GM21360 (cell line): ENCODE results near the gene DNAJC10.
"Not testable (repeated sequence)": the region's sequence is repeated elsewhere in the genome, so short reads cannot be mapped to it uniquely, and the experiment has no call there.

Source experiments
- ATAC-seq: cut with Tn5 transposase; IDR thresholded peaks from one replicate; pipeline ENCODE4 v1.9.1; 2021; ENCODE audit warnings: mild to moderate bottlenecking, moderate library complexity; ENCODE audit not compliant: unreplicated experiment

The DNAJC10 gene, protein sequence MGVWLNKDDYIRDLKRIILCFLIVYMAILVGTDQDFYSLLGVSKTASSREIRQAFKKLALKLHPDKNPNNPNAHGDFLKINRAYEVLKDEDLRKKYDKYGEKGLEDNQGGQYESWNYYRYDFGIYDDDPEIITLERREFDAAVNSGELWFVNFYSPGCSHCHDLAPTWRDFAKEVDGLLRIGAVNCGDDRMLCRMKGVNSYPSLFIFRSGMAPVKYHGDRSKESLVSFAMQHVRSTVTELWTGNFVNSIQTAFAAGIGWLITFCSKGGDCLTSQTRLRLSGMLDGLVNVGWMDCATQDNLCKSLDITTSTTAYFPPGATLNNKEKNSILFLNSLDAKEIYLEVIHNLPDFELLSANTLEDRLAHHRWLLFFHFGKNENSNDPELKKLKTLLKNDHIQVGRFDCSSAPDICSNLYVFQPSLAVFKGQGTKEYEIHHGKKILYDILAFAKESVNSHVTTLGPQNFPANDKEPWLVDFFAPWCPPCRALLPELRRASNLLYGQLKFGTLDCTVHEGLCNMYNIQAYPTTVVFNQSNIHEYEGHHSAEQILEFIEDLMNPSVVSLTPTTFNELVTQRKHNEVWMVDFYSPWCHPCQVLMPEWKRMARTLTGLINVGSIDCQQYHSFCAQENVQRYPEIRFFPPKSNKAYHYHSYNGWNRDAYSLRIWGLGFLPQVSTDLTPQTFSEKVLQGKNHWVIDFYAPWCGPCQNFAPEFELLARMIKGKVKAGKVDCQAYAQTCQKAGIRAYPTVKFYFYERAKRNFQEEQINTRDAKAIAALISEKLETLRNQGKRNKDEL

DNA sequence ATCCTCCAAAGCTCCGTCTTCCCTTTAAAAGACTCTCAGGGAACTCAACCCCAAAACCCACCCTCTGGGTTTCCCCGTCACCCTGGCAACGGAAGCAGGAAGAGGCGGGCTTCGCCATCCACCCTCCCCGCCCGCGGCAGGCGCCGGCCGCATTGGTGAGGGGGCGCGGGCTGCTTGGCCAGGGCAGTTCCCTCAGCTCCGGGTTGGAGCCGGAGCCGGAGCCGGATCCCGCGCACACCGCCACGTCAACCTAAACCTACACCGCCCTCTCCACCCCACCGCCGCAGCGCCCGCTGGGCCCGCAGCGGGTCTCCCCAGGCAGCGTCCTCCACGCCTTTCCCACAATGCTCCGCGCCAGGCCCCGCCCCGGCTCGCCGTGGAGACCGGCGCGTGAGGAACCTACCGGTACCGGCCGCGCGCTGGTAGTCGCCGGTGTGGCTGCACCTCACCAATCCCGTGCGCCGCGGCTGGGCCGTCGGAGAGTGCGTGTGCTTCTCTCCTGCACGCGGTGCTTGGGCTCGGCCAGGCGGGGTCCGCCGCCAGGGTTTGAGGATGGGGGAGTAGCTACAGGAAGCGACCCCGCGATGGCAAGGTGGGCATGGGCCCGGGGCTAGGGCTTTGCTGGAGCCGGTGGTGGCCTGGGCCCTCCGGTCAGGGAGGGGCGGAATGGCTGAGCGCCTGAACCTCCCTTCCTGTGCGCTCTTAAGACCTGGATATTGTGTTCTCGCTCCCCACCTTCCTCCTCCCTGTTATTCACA is at the start of gene DNAJC10:
Gene DNAJC10, plus strand, starts transcription at position 366 of the 758 bp plus-strand sequence. CDS start 1,830 bp downstream, outside the sequence.
- ATAC-seq: peak; percentile 77

DNA sequence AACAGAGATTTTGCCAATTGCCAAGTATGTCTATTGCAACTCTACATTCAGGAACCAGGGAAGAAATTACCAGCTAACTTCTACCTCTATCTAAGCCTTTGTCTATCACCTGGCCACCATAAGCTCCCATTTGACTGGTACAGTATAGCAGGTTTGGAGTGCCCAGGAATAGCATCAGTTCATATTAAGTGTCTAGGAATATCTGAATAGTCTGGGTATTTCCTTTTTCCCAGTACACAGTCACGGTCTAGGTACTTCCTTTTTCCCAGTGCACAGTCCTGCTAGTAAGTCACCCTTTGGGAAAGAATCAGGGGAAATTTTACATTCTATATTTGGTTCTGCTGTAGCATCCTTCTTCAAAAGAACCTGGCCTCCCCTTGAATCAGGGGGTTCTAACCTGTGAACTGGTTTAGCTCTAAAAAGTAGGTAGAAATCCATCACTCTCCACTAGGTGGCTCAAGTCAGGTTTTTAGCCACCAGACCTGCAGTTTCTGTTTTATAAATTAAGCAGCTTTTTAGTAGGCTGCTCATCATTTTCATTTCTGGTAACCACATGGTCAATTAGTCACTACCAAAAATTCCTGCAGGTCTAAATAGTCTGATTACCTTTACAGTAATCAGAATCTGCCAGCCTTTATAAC is 49.3 kb upstream of the DNAJC10 start:
- peak; percentile 93 for ATAC-seq

DNA sequence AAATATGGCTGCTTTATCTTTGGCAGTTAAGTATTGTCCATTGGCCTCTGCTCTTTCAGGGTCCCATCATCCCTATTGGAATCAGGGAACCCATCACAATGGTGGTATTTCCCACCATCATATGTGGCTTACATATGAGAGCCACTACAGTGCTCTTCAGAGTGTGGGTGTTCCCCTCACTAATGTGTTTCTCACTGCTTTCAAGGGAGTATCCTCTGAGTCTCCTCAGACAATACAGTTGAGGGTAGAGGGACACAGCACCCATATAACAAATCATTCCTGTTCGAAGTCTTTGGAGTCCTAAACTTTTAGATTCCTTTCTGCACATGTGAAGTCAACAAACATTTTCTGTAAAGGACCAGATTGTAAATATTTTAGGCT is 48.8 kb upstream of the DNAJC10 start:
- ATAC-seq: peak; percentile 28

DNA sequence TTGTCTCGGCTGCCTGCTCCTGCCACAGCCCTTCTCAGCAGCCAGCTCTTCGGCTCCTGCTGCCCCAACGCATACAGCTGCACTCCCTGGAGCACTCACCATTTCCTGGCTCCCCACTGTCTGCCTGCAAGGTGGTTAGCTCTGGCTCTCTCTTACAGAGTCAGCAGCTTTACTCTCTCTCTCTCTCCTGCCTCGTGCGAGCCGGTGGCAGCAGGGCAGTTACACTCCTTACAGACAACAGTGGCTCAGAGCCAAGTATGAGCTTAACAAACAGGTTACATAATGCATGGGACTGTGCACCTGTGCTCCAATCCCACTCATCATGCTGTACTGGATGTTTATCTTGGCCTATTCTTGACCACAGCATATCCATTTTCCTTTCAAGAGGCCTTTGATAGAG is 47.4 kb upstream of the DNAJC10 start:
- no peak for ATAC-seq

DNA sequence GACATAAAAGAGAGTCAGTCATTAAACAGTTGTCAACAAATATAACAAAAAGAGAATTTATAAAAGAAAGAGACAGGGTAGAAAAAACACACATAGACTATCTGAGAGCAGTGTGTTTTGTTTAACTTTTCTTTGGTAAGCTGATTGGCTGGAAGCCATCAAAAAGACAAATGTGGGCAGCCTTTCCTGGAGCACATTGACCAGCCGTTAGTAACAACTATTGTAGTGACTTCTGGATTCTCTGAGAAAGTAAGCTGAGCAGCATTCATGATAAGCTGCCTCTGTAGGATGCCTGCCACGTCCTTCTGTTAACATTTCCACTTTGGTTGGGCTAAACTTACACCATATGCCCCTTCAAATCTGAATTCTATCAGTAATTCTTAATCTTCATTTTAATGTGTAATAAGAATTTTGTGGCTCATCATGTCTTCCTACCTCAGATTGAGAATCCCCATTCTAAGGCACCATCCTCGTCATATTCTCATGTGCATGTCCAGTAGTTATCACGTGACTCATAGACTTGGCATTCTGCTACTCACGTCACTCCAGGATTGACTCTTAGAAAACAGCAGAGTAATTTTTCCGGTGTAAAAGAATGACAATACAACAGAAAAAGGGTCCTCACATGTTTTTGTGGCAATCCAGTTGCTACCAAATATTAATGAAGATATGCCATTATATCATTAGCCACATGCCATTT is 43.4 kb upstream of the DNAJC10 start:
- no peak for ATAC-seq

DNA sequence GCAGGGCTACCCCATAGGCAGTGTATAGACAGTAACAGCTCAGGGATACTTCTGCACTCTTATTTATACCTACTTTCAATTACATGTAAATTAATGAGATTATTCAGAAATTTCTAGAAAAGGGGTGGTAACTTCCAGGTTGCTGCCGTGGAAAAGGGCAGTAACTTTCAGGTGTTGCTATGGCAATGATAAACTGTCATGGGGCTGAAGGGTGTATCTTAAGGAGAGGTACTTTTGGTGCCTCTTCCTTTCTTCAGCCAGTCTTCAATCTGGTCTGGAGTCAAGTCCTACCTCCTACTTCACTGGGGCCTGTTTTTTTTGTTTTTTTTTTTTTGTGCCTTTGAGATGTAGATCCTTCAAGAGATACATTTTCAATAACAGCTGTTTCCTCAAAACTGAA is 35.2 kb upstream of the DNAJC10 start:
- ATAC-seq: no peak

DNA sequence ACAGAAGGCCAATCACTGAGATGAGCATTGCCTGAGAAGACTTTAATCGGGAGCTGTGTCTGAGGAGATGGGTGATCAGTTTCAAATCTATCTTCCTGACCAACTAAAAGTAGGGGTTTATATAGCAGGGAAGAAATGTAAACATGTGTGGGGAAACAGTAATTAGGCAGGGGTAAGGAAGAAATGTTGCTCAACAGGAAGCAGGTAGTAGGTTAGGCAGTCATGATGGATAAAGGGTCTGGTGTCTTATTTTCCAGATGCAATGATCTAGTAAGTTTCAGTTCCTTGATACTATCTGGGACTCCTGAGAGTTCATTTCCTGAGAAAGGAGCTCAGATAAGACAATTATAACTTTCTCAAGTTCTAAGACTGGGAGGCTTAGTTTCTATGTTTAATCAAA is 33.8 kb upstream of the DNAJC10 start:
- no peak for ATAC-seq

DNA sequence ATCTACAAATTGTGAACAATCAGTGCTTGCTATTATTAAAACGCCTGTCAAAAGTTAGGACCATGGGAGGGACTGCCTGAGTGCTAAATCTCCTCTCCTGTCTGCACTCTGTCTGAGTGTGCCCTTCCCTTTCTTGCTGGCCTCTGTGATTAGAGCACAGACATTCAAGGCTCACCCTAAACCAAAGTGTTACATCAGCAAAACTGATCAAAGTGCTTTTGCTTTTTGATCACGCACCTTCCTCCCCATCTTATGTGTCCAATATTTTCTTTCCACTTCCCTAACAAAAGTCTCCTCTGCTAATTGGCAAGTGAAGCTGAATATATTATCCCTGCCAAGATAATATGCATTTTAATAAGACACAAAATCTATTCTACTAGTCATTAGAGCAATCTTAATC is 30.5 kb upstream of the DNAJC10 start:
- ATAC-seq: no peak

DNA sequence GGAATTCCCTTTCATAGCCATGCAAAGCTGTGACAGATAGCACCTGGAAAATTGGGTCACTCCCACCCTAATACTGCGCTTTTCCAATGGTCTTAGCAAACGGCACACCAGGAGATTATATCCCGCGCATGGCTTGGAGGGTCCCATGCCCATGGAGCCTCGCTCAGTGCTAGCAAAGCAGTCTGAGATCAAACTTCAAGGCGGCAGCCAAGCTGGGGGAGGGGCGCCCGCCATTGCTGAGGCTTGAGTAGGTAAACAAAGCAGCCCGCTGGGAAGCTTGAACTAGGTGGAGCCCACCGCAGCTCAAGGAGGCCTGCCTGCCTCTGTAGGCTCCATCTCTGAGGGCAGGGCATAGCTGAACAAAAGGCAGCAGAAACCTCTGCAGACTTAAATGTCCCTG is 29.3 kb upstream of the DNAJC10 start:
- ATAC-seq: not testable (repeated sequence)

DNA sequence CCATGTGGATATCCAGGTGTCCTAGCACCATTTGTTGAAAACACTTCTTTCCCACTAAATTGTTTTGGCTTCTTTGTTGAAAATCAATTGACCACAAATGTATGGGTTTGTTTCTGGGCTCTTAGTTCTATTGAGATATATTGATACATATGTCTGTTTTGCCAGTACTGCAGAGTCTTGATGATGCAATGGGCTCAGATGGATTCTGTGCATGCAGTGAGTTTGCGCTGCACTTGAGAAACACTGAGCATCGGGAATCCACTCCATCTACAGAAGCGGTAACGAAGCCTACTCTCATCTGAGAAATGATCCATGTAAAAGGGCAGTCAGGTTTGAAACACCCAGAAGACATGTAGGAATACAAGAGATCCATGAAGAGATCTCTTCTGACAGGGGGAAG is 21.9 kb upstream of the DNAJC10 start:
- no peak for ATAC-seq

DNA sequence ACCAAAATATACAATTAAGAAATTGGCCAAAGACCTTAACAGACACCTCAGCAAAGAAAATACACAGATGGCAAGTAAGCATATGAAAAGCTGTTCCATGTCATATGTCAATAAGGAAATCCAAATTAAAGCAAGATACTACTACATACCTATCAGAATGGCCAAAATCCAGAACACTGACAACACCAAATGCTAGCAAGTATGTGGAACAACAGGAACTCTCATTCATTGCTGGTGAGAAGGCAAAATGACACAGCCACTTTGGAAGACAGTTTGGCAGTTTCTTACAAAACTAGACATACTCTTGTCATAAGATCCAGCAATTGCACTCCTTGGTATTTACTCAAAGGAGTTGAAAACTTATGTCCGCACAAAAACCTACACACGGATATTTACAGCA is 20.3 kb upstream of the DNAJC10 start:
- no peak for ATAC-seq

DNA sequence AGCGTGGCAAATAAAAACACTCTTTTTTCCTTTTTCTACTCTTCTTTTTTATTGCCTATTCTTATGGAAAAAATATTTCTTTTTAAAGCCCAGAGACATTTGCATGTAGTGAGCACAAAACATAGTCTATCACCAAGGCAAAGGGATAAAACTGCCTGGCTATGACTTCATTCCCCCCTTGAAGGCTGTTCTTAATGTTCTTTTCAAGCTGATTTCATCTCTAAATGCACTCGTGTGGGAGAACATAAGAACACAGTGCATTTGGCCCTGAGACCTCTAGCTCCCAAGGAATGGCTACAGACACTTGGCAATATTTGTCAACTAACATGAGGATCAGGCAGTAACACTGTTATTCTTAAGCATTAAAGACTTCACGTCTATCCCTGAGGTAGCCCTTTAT is 17.4 kb upstream of the DNAJC10 start:
- ATAC-seq: no peak

DNA sequence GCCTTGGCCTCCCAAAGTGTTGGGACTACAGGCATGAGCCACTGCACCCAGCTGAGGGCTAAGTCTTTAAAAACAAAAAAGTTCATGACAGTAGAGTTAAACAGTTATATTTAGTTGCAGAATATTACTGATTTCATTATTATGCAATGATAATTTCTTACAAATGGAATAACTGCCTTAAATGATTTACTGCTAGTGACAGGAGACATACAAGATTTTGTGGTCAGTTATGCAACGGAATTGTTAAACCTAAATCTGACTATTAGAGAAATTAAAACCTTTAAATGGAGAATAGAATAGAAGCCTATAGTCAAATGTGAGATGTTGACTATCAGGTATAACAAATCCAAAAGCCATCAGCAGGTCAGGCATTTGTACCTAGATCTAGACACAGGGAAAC is 10.3 kb upstream of the DNAJC10 start:
- ATAC-seq: no peak

DNA sequence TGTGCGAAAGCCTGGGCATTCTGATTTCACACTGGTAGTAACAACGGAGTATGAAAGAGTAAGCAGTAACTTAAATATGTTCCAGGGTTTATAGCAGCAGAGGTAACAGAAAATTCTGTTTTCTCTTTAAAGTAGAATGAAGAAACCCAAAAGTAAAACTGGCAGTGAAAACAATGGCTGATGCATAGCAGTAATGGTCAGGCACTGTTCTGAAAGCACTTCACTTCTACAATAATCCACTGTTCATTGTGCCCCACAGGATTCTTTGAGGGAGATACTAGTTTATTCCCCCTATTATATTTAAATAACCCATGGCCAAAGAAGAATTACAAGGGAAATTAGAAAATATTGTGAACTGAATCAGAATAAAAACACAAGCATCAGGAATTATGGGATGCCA is 9.3 kb upstream of the DNAJC10 start:
- no peak for ATAC-seq

DNA sequence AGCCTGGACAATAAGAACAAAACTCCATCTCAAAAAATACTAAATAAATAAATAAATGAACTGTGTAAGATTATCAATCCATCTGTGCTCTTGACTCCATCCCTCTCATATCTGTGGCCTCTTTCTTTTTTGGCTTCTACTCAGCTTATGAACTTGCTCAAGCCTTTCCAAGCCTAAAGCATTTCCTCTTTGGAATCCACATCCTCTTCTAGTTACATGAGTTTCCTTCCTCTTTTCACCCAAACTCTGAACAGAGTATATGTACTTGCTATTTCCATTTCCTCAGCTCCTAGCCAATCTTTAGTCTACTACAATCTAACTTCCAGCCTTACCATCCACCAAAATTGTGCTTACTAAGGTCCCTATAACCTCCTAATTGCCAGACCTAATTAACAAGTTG is 2.5 kb upstream of the DNAJC10 start:
- no peak for ATAC-seq

DNA sequence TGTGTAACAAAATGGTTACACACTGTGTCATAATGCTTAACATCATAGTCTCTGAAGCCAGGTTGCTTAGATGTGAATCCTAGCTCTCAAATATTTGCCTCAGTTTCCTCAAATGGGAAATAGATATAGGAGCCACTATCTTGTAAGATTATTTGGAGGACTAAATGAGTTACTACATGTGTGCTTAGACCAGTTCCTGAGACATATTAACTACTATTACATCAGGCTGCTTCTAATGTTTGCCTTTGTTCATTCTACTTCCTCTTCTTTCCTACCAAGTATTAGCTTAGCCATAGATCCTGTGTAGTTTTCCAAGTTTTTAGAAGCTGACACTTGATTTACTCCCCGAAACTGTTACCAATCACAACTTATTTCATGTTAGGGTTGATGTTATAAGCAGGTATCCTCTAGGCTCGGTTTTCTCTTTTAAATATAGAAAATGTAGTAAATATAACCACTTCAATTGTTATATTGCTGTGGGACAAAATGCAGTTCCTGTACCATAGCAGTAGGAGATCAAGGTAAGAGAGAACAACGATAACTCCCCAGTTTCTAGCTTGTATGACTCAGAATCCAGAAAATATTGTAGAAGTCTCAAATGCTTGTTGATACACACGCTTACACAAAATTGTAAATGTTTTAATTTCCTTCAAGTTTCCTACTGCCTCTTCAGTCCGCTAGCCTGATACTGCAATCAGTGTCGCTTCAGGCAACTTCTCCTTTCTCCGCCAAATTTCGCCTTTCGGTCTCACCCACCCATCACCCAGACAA is 751 bp upstream of the DNAJC10 start:
- no peak for ATAC-seq

DNA sequence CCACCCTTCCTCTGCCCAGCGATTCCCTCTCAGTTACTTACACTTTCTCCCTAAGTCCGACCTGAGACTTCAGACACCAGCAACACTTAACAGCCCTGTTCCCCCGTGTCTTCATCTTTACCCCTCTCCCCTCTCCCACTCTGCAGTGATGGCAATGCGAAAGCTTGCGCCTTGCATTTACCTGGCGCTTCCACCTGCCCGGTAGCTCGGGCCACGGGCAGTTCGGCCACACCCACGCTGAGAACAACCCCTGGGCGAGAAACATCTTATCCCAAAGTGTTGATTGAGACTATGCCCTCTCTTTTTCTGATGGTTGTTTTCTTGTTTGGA is 558 bp downstream of the DNAJC10 start:
- no peak for ATAC-seq

DNA sequence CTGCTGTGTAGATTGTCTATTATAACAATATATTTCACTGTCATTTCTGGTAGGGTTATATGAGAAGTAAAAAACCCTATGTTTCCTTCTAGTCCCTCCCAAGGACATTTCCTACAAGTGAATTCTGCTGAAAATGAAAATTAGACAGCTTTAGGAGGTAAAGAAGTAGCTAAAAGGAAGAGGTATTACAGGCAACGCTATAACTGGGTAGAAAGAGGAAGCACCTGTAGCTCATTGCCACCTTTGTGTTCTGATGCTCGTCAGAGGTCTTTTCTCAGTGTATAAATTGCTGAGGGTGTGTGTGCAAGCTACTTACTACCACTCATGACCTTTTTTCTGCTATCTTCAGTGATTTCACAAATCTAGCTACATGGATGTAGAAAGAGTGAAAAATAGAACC is 1.4 kb downstream of the DNAJC10 start:
- peak; percentile 33 for ATAC-seq

DNA sequence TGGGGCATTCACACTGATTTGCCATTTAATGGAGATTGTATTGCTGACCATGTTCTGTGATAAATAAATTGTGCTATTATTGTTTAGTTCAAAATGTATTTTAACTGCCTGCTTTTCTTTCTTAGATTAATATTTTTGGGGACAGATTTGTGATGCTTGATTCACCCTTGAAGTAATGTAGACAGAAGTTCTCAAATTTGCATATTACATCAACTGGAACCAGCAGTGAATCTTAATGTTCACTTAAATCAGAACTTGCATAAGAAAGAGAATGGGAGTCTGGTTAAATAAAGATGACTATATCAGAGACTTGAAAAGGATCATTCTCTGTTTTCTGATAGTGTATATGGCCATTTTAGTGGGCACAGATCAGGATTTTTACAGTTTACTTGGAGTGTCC is 1.8 kb downstream of the DNAJC10 start:
- ATAC-seq: no peak

DNA sequence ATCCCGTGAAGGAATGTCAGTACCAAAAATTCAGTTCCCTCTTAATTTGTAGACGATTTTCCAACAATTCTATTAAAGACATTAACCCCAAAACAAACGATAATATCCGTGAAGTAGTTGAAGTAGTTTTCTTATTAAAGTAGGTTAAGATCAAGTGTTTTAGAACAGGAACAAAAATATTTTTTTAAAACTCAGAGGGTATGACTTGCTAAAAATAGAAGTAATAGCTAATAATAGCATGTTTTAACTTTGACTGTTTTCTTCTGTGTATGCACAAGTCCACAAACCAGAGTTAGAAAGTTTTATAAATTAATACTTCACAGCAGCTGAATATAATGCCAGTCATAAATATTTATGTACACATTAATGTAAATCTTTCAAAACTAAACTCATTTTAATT is 2.4 kb downstream of the DNAJC10 start:
- ATAC-seq: no peak
